Left colon (tissue), 2 donors: Measurements from ENCODE around the gene DICER1. TPM values are rescaled to one million over a fixed set of nuclear protein-coding genes. Genes with fewer than 3 reads are reported as not detected.

Experiments used
- ATAC-seq: fragments of 200-7000 bp; cut with Tn5 transposase; one replicate; pipeline ENCODE4 v1.9.1; 2020; ENCODE audit warnings: mild to moderate bottlenecking, moderate library complexity
- DNase-seq, 2 donors: peaks; one replicate each; pipeline ENCODE4 v3.0.0-alpha.2; 2020
- intact Hi-C, 2 donors: fragments of 100-400 bp; cut with DNase I in 1 of 2; cut with micrococcal nuclease in 1 of 2; formaldehyde crosslinking; loops; one replicate each; pipeline versions ENCODE4 v1.11.2 to v1.14.0; 2022; cut with DNase I, micrococcal nuclease
- total RNA-seq, 2 donors: library from RNA; stranded (reverse); fragmentation: NEBNext Ultra II Directional; extraction: Animal tissue kit (Norgen Biotek cat#: 25700); gene quantifications; one replicate each; pipeline ENCODE4 v1.2.1, GENCODE V29; 2021
- donor health status: DM: no; HTN: no; CAD: no.
- donor health status: DM: yes; HTN: yes; CAD: no.

The DICER1 gene
- total RNA-seq, 2 donors from 2014 or later: 49.0 to 77.3 TPM

GRCh38 chr14:95104911-95105310, 52.4 kb downstream of the DICER1 start:
- intact Hi-C loops: no loop called here
- no peak for DNase-seq
- ATAC-seq: no peak

GRCh38 chr14:95102680-95103044, 54.7 kb downstream of the DICER1 start:
- DNase-seq: no peak
- ATAC-seq: no peak
- intact Hi-C loops: no loop called here

- ATAC-seq: no peak
- no peak for DNase-seq
- intact Hi-C loops: no loop called here
These were observed 55.3 kb downstream of the DICER1 start for GRCh38 chr14:95101736-95102679.

GRCh38 chr14:95098984-95099599, 58.2 kb downstream of the DICER1 start:
- ATAC-seq (peak; percentile 91), DNase-seq (peak; percentile 61 to 67)
- intact Hi-C loops: loop anchor here in 1 of 2 donors (5.0 kb wide), 1 partner anchor 407 kb away; no protein-coding TSS in a partner anchor

GRCh38 chr14:95097385-95097784, 59.9 kb downstream of the DICER1 start:
- intact Hi-C loops: loop anchor here in 1 of 2 donors (5.0 kb wide), 1 partner anchor 405 kb away; no protein-coding TSS in a partner anchor
- DNase-seq (no peak), ATAC-seq (no peak)

GRCh38 chr14:95096476-95096875, 60.9 kb downstream of the DICER1 start:
- ATAC-seq (no peak), DNase-seq (no peak)
- intact Hi-C loops: loop anchor here in 1 of 2 donors (5.0 kb wide), 1 partner anchor 404 kb away; no protein-coding TSS in a partner anchor

- intact Hi-C loops: loop anchor here in 1 of 2 donors (5.0 kb wide), 1 partner anchor 404 kb away; no protein-coding TSS in a partner anchor
These were observed 61.3 kb downstream of the DICER1 start for GRCh38 chr14:95095996-95096395.

GRCh38 chr14:95092723-95093122, 64.6 kb downstream of the DICER1 start:
- no peak for ATAC-seq
- DNase-seq: no peak
- intact Hi-C loops: no loop called here

More at GRCh38 chr14:95095996-95096395, 61.3 kb downstream of the DICER1 start:
- ATAC-seq: no peak
- no peak for DNase-seq

GRCh38 chr14:95091581-95091980, 65.7 kb downstream of the DICER1 start:
- intact Hi-C loops: no loop called here
- DNase-seq: no peak
- no peak for ATAC-seq

GRCh38 chr14:95088665-95089064, 68.7 kb downstream of the DICER1 start:
- no peak for DNase-seq
- intact Hi-C loops: no loop called here
- no peak for ATAC-seq

- intact Hi-C loops: no loop called here
- no peak for ATAC-seq
- DNase-seq: no peak
These were observed 69.7 kb downstream of the DICER1 start for GRCh38 chr14:95087619-95088018.

- DNase-seq (no peak), ATAC-seq (peak; percentile 6)
- intact Hi-C loops: no loop called here
These were observed 72.0 kb downstream of the DICER1 start for GRCh38 chr14:95085321-95085720.

GRCh38 chr14:95078867-95079266, 78.5 kb downstream of the DICER1 start:
- DNase-seq (no peak), ATAC-seq (peak; percentile 47)
- intact Hi-C loops: no loop called here

- ATAC-seq (no peak), DNase-seq (no peak)
These were observed 80.0 kb downstream of the DICER1 start for GRCh38 chr14:95077345-95077744.

GRCh38 chr14:95075789-95076188, 81.5 kb downstream of the DICER1 start:
- no peak for ATAC-seq
- intact Hi-C loops: no loop called here
- DNase-seq: no peak

More at GRCh38 chr14:95077345-95077744, 80.0 kb downstream of the DICER1 start:
- intact Hi-C loops: no loop called here

GRCh38 chr14:95073947-95074346, 83.4 kb downstream of the DICER1 start:
- intact Hi-C loops: no loop called here
- ATAC-seq (no peak), DNase-seq (no peak)

- intact Hi-C loops: no loop called here
- DNase-seq (no peak), ATAC-seq (no peak)
These were observed 84.9 kb downstream of the DICER1 start for GRCh38 chr14:95072310-95072905.

- ATAC-seq (no peak), DNase-seq (no peak)
- intact Hi-C loops: no loop called here
These were observed 85.6 kb downstream of the DICER1 start for GRCh38 chr14:95071649-95072280.
